Muscle layer of duodenum (tissue), 2 donors: ENCODE measurements around the gene CEBPG.

Experiments
- H3K27ac ChIP-seq: one replicate; pipeline ENCODE4 v1.7.0; 2013; ENCODE audit warnings: mild to moderate bottlenecking, low read length
- H3K27me3 ChIP-seq: one replicate; pipeline ENCODE4 v1.7.0; 2013; ENCODE audit warnings: low read depth, mild to moderate bottlenecking, control low read depth, low read length
- H3K36me3 ChIP-seq, 2 donors: one replicate each; pipeline ENCODE4 v1.7.0; 2013; ENCODE audit warnings: low read length in 2 of 2, control low read depth in 1 of 2, mild to moderate bottlenecking in 1 of 2; ENCODE audit not compliant: insufficient read depth in 2 of 2, control insufficient read depth in 1 of 2
- H3K4me1 ChIP-seq, 2 donors: one replicate each; pipeline ENCODE4 v1.7.0; 2013; ENCODE audit warnings: low read length in 2 of 2, mild to moderate bottlenecking in 2 of 2, control low read depth in 1 of 2, moderate library complexity in 1 of 2; ENCODE audit not compliant: insufficient read depth in 2 of 2, control insufficient read depth in 1 of 2
- H3K4me3 ChIP-seq, 2 donors: one replicate each; pipeline ENCODE4 v1.7.0; 2013; ENCODE audit warnings: low read length in 2 of 2, low read depth in 1 of 2, mild to moderate bottlenecking in 1 of 2
- H3K9me3 ChIP-seq, 2 donors: one replicate each; pipeline ENCODE4 v1.7.0; 2013; ENCODE audit warnings: low read length in 2 of 2, control low read depth in 1 of 2, mild to moderate bottlenecking in 1 of 2; ENCODE audit not compliant: control insufficient read depth in 1 of 2
- donor health status: healthy.

CEBPG gene

GRCh38 chr19:33340991-33341390 lies 32.5 kb upstream of the CEBPG start:
- Histone ChIP-seq H3K4me3 (no peak overlapping the region), H3K9me3 (no peaks in the 10 kb centered on the region), H3K27ac (no peak overlapping the region), H3K4me1 (peaks cover 6 to 7% of the 10 kb centered on the region in 2 donors), H3K27me3 (no peaks in the 10 kb centered on the region), H3K36me3 (no peaks in the 10 kb centered on the region)

- no peaks in the 10 kb centered on the region for H3K27me3 ChIP-seq
- H3K36me3 ChIP-seq = no peaks in the 10 kb centered on the region
- no peaks in the 10 kb centered on the region for H3K9me3 ChIP-seq
Observed at GRCh38 chr19:33343301-33343700, 30.2 kb upstream of the CEBPG start.

GRCh38 chr19:33343859-33344572 lies 29.5 kb upstream of the CEBPG start:
- Histone ChIP-seq H3K9me3 (no peaks in the 10 kb centered on the region), H3K4me3 (no peak overlapping the region), H3K4me1 (peaks cover 6 to 7% of the 10 kb centered on the region in 2 donors), H3K27ac (no peak overlapping the region), H3K36me3 (no peaks in the 10 kb centered on the region), H3K27me3 (no peaks in the 10 kb centered on the region)

More at GRCh38 chr19:33343301-33343700, 30.2 kb upstream of the CEBPG start:
- H3K4me3 ChIP-seq = no peak overlapping the region
- H3K4me1 ChIP-seq = peaks cover 6 to 7% of the 10 kb centered on the region in 2 donors
- no peak overlapping the region for H3K27ac ChIP-seq

GRCh38 chr19:33344573-33344925 lies 29.0 kb upstream of the CEBPG start:
- Histone ChIP-seq H3K4me3 (no peak overlapping the region), H3K27ac (no peak overlapping the region), H3K36me3 (no peaks in the 10 kb centered on the region), H3K27me3 (no peaks in the 10 kb centered on the region), H3K9me3 (no peaks in the 10 kb centered on the region), H3K4me1 (peaks cover 6 to 7% of the 10 kb centered on the region in 2 donors)

GRCh38 chr19:33345163-33345562 lies 28.3 kb upstream of the CEBPG start:
- Histone ChIP-seq H3K27ac (no peak overlapping the region), H3K27me3 (no peaks in the 10 kb centered on the region), H3K4me1 (peaks cover 6 to 7% of the 10 kb centered on the region in 2 donors), H3K36me3 (no peaks in the 10 kb centered on the region), H3K4me3 (no peak overlapping the region), H3K9me3 (no peaks in the 10 kb centered on the region)

GRCh38 chr19:33346665-33347064 lies 26.8 kb upstream of the CEBPG start:
- Histone ChIP-seq H3K9me3 (peaks cover 0 to 3% of the 10 kb centered on the region in 2 donors), H3K4me3 (no peak overlapping the region), H3K27me3 (no peaks in the 10 kb centered on the region), H3K27ac (no peak overlapping the region), H3K36me3 (no peaks in the 10 kb centered on the region), H3K4me1 (peaks cover 6 to 7% of the 10 kb centered on the region in 2 donors)

GRCh38 chr19:33347300-33347699 lies 26.2 kb upstream of the CEBPG start:
- Histone ChIP-seq H3K36me3 (no peaks in the 10 kb centered on the region), H3K9me3 (peaks cover 0 to 3% of the 10 kb centered on the region in 2 donors), H3K4me1 (peaks cover 6 to 7% of the 10 kb centered on the region in 2 donors), H3K27ac (no peak overlapping the region), H3K27me3 (no peaks in the 10 kb centered on the region), H3K4me3 (no peak overlapping the region)

GRCh38 chr19:33348301-33349010 lies 25.1 kb upstream of the CEBPG start:
- H3K4me3 ChIP-seq = no peak overlapping the region
- H3K36me3 ChIP-seq = no peaks in the 10 kb centered on the region
- no peak overlapping the region for H3K27ac ChIP-seq
- peaks cover 6 to 7% of the 10 kb centered on the region in 2 donors for H3K4me1 ChIP-seq
- no peaks in the 10 kb centered on the region for H3K27me3 ChIP-seq
- H3K9me3 ChIP-seq = peaks cover 0 to 3% of the 10 kb centered on the region in 2 donors

- H3K36me3 ChIP-seq = no peaks in the 10 kb centered on the region
- no peaks in the 10 kb centered on the region for H3K27me3 ChIP-seq
- no peak overlapping the region for H3K4me3 ChIP-seq
- H3K9me3 ChIP-seq = peaks cover 0 to 3% of the 10 kb centered on the region in 2 donors
- peaks cover 0 to under 1% of the 10 kb centered on the region in 2 donors for H3K4me1 ChIP-seq
- no peak overlapping the region for H3K27ac ChIP-seq
Observed at GRCh38 chr19:33349319-33350289, 23.9 kb upstream of the CEBPG start.

GRCh38 chr19:33350538-33351309 lies 22.8 kb upstream of the CEBPG start:
- no peaks in the 10 kb centered on the region for H3K36me3 ChIP-seq

More at GRCh38 chr19:33350538-33351309, 22.8 kb upstream of the CEBPG start:
- no peaks in the 10 kb centered on the region for H3K4me1 ChIP-seq
- peaks cover 0 to 3% of the 10 kb centered on the region in 2 donors for H3K9me3 ChIP-seq
- no peak overlapping the region for H3K27ac ChIP-seq
- H3K4me3 ChIP-seq = no peak overlapping the region
- H3K27me3 ChIP-seq = no peaks in the 10 kb centered on the region
